GM19468 (cell line): ENCODE data around the gene ZNF503.

Experiments used
- ATAC-seq: cut with Tn5 transposase; IDR thresholded peaks from one replicate; pipeline ENCODE4 v1.9.1; 2021; ENCODE audit warnings: mild to moderate bottlenecking, moderate library complexity, moderate number of reproducible peaks; ENCODE audit not compliant: unreplicated experiment; ENCODE audit errors: extremely low read depth

ZNF503 gene, protein sequence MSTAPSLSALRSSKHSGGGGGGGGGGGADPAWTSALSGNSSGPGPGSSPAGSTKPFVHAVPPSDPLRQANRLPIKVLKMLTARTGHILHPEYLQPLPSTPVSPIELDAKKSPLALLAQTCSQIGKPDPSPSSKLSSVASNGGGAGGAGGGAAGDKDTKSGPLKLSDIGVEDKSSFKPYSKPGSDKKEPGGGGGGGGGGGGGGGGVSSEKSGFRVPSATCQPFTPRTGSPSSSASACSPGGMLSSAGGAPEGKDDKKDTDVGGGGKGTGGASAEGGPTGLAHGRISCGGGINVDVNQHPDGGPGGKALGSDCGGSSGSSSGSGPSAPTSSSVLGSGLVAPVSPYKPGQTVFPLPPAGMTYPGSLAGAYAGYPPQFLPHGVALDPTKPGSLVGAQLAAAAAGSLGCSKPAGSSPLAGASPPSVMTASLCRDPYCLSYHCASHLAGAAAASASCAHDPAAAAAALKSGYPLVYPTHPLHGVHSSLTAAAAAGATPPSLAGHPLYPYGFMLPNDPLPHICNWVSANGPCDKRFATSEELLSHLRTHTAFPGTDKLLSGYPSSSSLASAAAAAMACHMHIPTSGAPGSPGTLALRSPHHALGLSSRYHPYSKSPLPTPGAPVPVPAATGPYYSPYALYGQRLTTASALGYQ

GRCh38 chr10:75401569-75402485 lies at the start of gene ZNF503:
ZNF503 (minus strand) TSS chr10:75401764; CDS start chr10:75401419, 345 bp downstream.
- peak; percentile 23 for ATAC-seq

- ATAC-seq = no peak
Measured at GRCh38 chr10:75450644-75451640, 49.4 kb upstream of the ZNF503 start.

GRCh38 chr10:75450075-75450445 lies 48.5 kb upstream of the ZNF503 start:
- ATAC-seq = no peak

GRCh38 chr10:75449382-75450074 lies 48.0 kb upstream of the ZNF503 start:
- ATAC-seq = no peak

GRCh38 chr10:75448166-75448565 lies 46.6 kb upstream of the ZNF503 start:
- no peak for ATAC-seq

DNA sequence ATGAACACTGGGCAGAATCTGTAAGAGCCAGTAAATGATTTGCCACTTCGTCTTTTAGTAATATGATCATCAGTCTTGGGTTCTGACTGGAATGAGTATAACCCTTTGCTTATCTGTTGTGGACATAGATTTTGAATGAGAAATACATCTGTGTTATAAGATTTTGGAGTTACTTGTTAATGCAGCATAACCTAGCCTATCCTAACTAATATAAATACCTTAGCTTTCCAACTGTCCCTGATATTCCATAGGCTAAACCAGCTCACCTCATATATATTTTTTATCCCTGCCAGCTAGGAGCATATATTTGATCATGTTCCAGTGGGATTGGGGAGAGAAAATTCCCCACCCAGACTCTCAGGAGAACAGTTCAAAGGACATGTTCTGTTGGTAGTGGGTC lies 44.9 kb upstream of the ZNF503 start:
- no peak for ATAC-seq

DNA sequence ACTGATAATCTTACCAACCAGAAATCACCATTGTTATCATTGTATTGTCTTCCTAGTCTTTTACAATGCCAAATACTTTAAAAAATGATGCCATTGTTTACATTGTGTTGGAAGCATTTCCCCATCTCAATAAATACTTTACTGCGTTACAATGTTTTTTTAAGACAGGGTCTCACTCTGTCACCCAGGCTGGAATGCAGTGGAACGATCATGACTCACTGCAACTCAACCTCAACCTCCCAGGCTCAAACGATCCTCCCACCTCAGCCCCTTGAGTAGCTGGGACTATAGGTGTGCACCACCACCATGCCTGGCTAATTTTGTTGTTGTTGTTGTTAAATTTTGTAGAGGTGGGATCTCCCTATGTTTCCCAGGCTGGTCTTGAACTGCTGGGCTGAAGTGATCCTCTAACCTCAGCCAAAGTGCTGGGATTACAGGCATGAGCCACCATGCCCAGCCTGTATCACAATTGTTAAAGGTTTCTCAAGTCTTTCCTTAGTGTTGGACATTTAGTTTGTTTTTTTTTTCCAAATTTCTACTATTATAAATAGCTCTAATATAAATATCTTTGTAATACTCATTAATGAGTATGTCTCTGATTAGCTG lies 43.3 kb upstream of the ZNF503 start:
- no peak for ATAC-seq

GRCh38 chr10:75443362-75443761 lies 41.8 kb upstream of the ZNF503 start:
- ATAC-seq = no peak

- ATAC-seq = no peak
Measured at GRCh38 chr10:75441682-75442081, 40.1 kb upstream of the ZNF503 start.

DNA sequence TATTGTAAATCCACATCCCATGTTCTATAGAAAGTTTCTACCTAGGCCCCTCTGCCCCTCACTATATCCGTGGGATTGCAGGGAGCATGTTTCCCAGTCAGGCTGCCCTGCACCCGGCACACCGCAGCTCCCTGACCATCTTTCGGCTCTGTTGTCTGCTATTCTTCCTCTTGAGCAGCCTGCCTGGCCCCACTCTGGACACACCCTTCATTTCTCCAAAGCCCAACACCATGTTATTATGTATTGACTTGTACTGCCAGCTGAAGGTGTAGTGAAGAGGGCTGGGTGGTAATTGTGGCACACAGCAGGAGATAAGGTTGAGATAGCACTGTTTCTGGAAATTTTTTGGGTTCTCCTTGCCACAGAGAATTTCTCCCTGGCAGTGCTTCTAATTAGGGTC lies 39.6 kb upstream of the ZNF503 start:
- ATAC-seq = no peak

- no peak for ATAC-seq
Measured at GRCh38 chr10:75440271-75440793, 38.8 kb upstream of the ZNF503 start.

- ATAC-seq = no peak
Measured at GRCh38 chr10:75439811-75440210, 38.2 kb upstream of the ZNF503 start.

DNA sequence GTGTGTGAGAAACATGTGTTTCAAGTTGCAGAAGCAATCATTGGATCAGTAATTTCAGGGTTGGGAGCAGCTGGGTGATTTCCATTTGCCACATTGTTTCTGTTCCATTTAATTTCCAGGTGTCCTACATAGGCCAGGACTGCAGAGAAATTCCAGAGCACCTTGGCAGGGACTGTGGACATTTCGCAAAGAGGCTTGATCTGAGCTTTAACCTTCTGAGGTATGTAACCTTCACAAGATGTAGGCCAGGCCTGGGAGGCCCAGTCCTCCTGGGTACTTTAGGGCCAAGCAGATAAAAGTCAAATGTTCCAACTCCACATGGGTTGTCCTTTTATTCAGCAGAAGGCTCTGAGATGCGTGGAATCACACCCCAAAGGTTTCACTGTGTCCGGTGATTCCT lies 36.7 kb upstream of the ZNF503 start:
- ATAC-seq = no peak

- no peak for ATAC-seq
Measured at GRCh38 chr10:75437693-75438092, 36.1 kb upstream of the ZNF503 start.

GRCh38 chr10:75436896-75437295 lies 35.3 kb upstream of the ZNF503 start:
- no peak for ATAC-seq

GRCh38 chr10:75435291-75435690 lies 33.7 kb upstream of the ZNF503 start:
- ATAC-seq = no peak

DNA sequence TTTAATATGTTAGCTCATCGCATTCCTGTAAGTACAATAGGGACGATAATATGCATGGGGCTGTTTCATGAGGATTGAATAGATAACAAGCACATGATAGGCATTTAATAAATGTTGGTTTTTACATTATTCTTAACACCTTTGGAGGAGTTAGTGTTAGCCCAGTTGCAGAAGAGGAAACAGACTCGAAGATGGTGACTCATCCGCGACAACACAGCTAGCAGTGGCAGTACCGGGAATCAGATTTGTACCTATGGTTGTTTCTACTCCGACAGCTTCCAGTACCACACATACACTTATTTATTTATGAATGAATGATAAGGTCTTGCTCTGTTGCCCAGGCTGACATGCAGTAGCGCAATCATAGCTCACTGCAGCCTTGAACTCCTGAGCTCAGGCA lies 32.7 kb upstream of the ZNF503 start:
- ATAC-seq = no peak

- ATAC-seq = no peak
Measured at GRCh38 chr10:75433216-75433615, 31.7 kb upstream of the ZNF503 start.
